H9 (cell line): ENCODE results near the gene NCCRP1. TPM values are rescaled to one million over a fixed set of nuclear protein-coding genes. Genes with fewer than 3 reads are reported as not detected.

Experiments used
- DNase-seq: peaks from one replicate; pipeline ENCODE4 v3.0.0-alpha.2; 2017
- H2AFZ ChIP-seq: one replicate; pipeline ENCODE4 v1.6.1; 2013; ENCODE audit warnings: mild to moderate bottlenecking, low read length, control low read depth, moderate library complexity
- H2AK5ac ChIP-seq: 2 replicates; pipeline ENCODE4 v1.6.1; 2013; ENCODE audit warnings: low read length, control low read depth, mixed read lengths; ENCODE audit not compliant: insufficient read length
- H2BK120ac ChIP-seq: one replicate; pipeline ENCODE4 v1.6.1; 2013; ENCODE audit warnings: low read depth, mild to moderate bottlenecking, low read length, control low read depth, inconsistent platforms; ENCODE audit not compliant: poor library complexity, severe bottlenecking
- H2BK12ac ChIP-seq: 2 replicates; pipeline ENCODE4 v1.6.1; 2013; ENCODE audit warnings: low read length, control low read depth, mixed read lengths, low read depth; ENCODE audit not compliant: insufficient read length
- H2BK15ac ChIP-seq: 2 replicates; pipeline ENCODE4 v1.6.1; 2013; ENCODE audit warnings: low read depth, low read length, control low read depth
- H2BK20ac ChIP-seq: one replicate; pipeline ENCODE4 v1.6.1; 2013; ENCODE audit warnings: low read depth, mild to moderate bottlenecking, low read length, control low read depth, inconsistent platforms; ENCODE audit not compliant: poor library complexity, severe bottlenecking
- H2BK5ac ChIP-seq: 2 replicates; pipeline ENCODE4 v1.6.1; 2013; ENCODE audit warnings: low read length, control low read depth, mixed read lengths; ENCODE audit not compliant: insufficient read length
- H3K14ac ChIP-seq: 2 replicates; pipeline ENCODE4 v1.6.1; 2013; ENCODE audit warnings: low read length, control low read depth; ENCODE audit not compliant: insufficient read depth
- H3K18ac ChIP-seq: 2 replicates; pipeline ENCODE4 v1.6.1; 2013; ENCODE audit warnings: low read depth, mild to moderate bottlenecking, mixed read lengths, low read length, control low read depth; ENCODE audit not compliant: insufficient read length
- H3K23ac ChIP-seq: 2 replicates; pipeline ENCODE4 v1.6.1; 2013; ENCODE audit warnings: low read length, control low read depth, mixed read lengths, low read depth; ENCODE audit not compliant: insufficient read length
- H3K23me2 ChIP-seq: 2 replicates; pipeline ENCODE4 v1.6.1; 2013; ENCODE audit warnings: low read depth, mild to moderate bottlenecking, mixed read lengths, low read length, control low read depth; ENCODE audit not compliant: insufficient read length, poor library complexity, severe bottlenecking
- H3K27ac ChIP-seq: 2 replicates; pipeline ENCODE4 v1.5.1; 2013; ENCODE audit warnings: low read length, control low read depth, mixed read lengths, low read depth; ENCODE audit not compliant: insufficient read length
- H3K27me3 ChIP-seq: 2 replicates; pipeline ENCODE4 v1.6.1; 2013; ENCODE audit warnings: low read length, control low read depth, inconsistent platforms; ENCODE audit not compliant: insufficient read depth
- H3K4ac ChIP-seq: 2 replicates; pipeline ENCODE4 v1.6.1; 2013; ENCODE audit warnings: low read depth, mild to moderate bottlenecking, control low read depth, inconsistent platforms, low read length, moderate library complexity
- H3K4me1 ChIP-seq: 2 replicates; pipeline ENCODE4 v1.6.1; 2013; ENCODE audit warnings: low read length, control low read depth, inconsistent platforms; ENCODE audit not compliant: insufficient read depth
- H3K4me2 ChIP-seq: 2 replicates; pipeline ENCODE4 v1.6.1; 2013; ENCODE audit warnings: low read length, control low read depth, mixed read lengths; ENCODE audit not compliant: insufficient read length, insufficient read depth
- H3K56ac ChIP-seq: 2 replicates; pipeline ENCODE4 v1.6.1; 2013; ENCODE audit warnings: low read depth, mild to moderate bottlenecking, mixed read lengths, low read length, control low read depth; ENCODE audit not compliant: insufficient read length
- H3K79me1 ChIP-seq: 2 replicates; pipeline ENCODE4 v1.6.1; 2013; ENCODE audit warnings: low read depth, mild to moderate bottlenecking, moderate library complexity, low read length, control low read depth, inconsistent platforms; ENCODE audit not compliant: insufficient read depth, poor library complexity, severe bottlenecking
- H3K79me2 ChIP-seq: 2 replicates; pipeline ENCODE4 v1.6.1; 2013; ENCODE audit warnings: low read length, control low read depth, inconsistent platforms; ENCODE audit not compliant: insufficient read depth
- H3K9ac ChIP-seq: 2 replicates; pipeline ENCODE4 v1.6.1; 2013; ENCODE audit warnings: low read length, control low read depth, mixed read lengths; ENCODE audit not compliant: insufficient read length; ENCODE audit errors: extremely low read depth
- H3K9me3 ChIP-seq: one replicate; pipeline ENCODE4 v1.6.1; 2013; ENCODE audit warnings: low read depth, low read length, inconsistent platforms; ENCODE audit not compliant: control insufficient read depth
- H3T11ph ChIP-seq: one replicate; pipeline ENCODE4 v1.6.1; 2013; ENCODE audit warnings: mild to moderate bottlenecking, low read length, control low read depth, inconsistent platforms
- H4K20me1 ChIP-seq: one replicate; pipeline ENCODE4 v1.6.1; 2013; ENCODE audit not compliant: control insufficient read depth, insufficient read length, insufficient read depth
- H4K5ac ChIP-seq: 2 replicates; pipeline ENCODE4 v1.6.1; 2013; ENCODE audit warnings: low read depth, mild to moderate bottlenecking, mixed read lengths, low read length, control low read depth; ENCODE audit not compliant: insufficient read length
- H4K8ac ChIP-seq: replicated peaks from 2 replicates; pipeline ENCODE4 v1.6.1; 2013; ENCODE audit warnings: low read length, control low read depth, mixed read lengths, low read depth; ENCODE audit not compliant: insufficient read length
- H4K91ac ChIP-seq: 2 replicates; pipeline ENCODE4 v1.6.1; 2013; ENCODE audit warnings: low read depth, mild to moderate bottlenecking, moderate library complexity, mixed read lengths, low read length, control low read depth; ENCODE audit not compliant: insufficient read length
- H3K27ac Mint-ChIP-seq, 3 experiments: 2 replicates in 2 of 3; 3 replicates in 1 of 3; pipeline ENCODE4 v1.8.0; 2020 to 2021; ENCODE audit warnings: mixed read lengths in 3 of 3, mild to moderate bottlenecking in 1 of 3, moderate library complexity in 1 of 3
- H3K27me3 Mint-ChIP-seq: 2 replicates; pipeline ENCODE4 v1.8.0; 2021; ENCODE audit warnings: low read depth, mild to moderate bottlenecking, moderate library complexity, mixed read lengths
- H3K36me3 Mint-ChIP-seq, 3 experiments: 2 replicates in 2 of 3; 3 replicates in 1 of 3; pipeline ENCODE4 v1.8.0; 2020 to 2021; ENCODE audit warnings: low read depth in 3 of 3, mixed read lengths in 3 of 3; ENCODE audit not compliant: insufficient read depth in 1 of 3
- H3K4me1 Mint-ChIP-seq, 2 experiments: 2 replicates each; pipeline ENCODE4 v1.8.0; 2020; ENCODE audit warnings: mixed read lengths in 2 of 2
- H3K4me3 Mint-ChIP-seq, 2 experiments: 2 replicates in 1 of 2; 3 replicates in 1 of 2; pipeline ENCODE4 v1.8.0; 2020 to 2021; ENCODE audit warnings: mild to moderate bottlenecking in 2 of 2, mixed read lengths in 2 of 2, moderate library complexity in 1 of 2
- H3K9me3 Mint-ChIP-seq, 2 experiments: 2 replicates in 1 of 2; 3 replicates in 1 of 2; pipeline ENCODE4 v1.8.0; 2020; ENCODE audit warnings: mild to moderate bottlenecking in 2 of 2, mixed read lengths in 2 of 2, moderate library complexity in 1 of 2
- CTCF ChIP-seq: fragments of 200-600 bp; sonication (generic); conservative IDR thresholded peaks from 3 replicates; pipeline ENCODE4 v1.8.0; 2021; ENCODE audit warnings: antibody characterized with exemption, mild to moderate bottlenecking
- WGBS: extraction: QIAGEN DNeasy Blood & Tissue Kit; methylation state at CpG from one replicate; pipeline ENCODE4 v1.1.7; 2013; ENCODE audit warnings: missing lambda C conversion rate, low lambda C conversion rate, mixed read lengths; ENCODE audit not compliant: insufficient read length; ENCODE audit errors: extremely low coverage; 5-methylcytosine and 5-hydroxymethylcytosine counted together
- total RNA-seq: library from RNA; stranded (reverse); gene quantifications from 2 replicates; pipeline ENCODE4 v1.2.1, GENCODE V29; 2021

Gene NCCRP1
- total RNA-seq, 1 experiment from 2014 or later: 1.9 TPM

- H3K36me3 Mint-ChIP-seq: no peaks in the 10 kb centered on the region
- no peak overlapping the region for H3K14ac ChIP-seq
Measured at GRCh38 chr19:39196320-39196719, 444 bp upstream of the NCCRP1 start.

More at GRCh38 chr19:39196320-39196719, 444 bp upstream of the NCCRP1 start:
- Histone ChIP-seq H3K9ac (no peak overlapping the region), H3K27me3 (peaks cover 7% of the 10 kb centered on the region; the same call in 1 of the 2 replicates), H2AFZ (no peak overlapping the region), H3K23ac (no peak overlapping the region), H3K4me1 (no peaks in the 10 kb centered on the region), H3K4me2 (peak overlapping the region; percentile 48), H3K18ac (no peak overlapping the region), H3K79me1 (no peaks in the 10 kb centered on the region), H2BK12ac (no peak overlapping the region), H2AK5ac (no peak overlapping the region), H3K56ac (no peak overlapping the region), H3K4ac (no peak overlapping the region), H3T11ph (no peak overlapping the region), H4K20me1 (no peaks in the 10 kb centered on the region), H3K27ac (no peak overlapping the region), H2BK120ac (no peak overlapping the region), H2BK15ac (no peak overlapping the region), H2BK20ac (no peak overlapping the region), H2BK5ac (no peak overlapping the region), H4K91ac (no peak overlapping the region), H3K9me3 (no peaks in the 10 kb centered on the region), H3K79me2 (no peaks in the 10 kb centered on the region), H3K23me2 (peaks cover 7% of the 10 kb centered on the region), H4K5ac (no peak overlapping the region), H4K8ac (no peak overlapping the region)
- no peak for DNase-seq
- WGBS: no CpG with 5 or more reads among the region's 7 CpGs
- Mint-ChIP-seq H3K9me3 (no peaks in the 10 kb centered on the region; a peak in 1 of 5 replicates), H3K4me3 (peak overlapping the region; percentile 36 to 75; a peak in 3 of 5 replicates), H3K27me3 (peaks cover 72% of the 10 kb centered on the region), H3K27ac (no peak overlapping the region), H3K4me1 (peaks cover 10 to 34% of the 10 kb centered on the region in 2 experiments)
- no peak for TF ChIP-seq CTCF
